HS-27A (cell line): ENCODE measurements around the gene GCLC.
"Not testable (repeated sequence)": the region's sequence is repeated elsewhere in the genome, so short reads cannot be mapped to it uniquely, and the experiment has no call there.

Source experiments
- DNase-seq: peaks from one replicate; pipeline ENCODE4 v3.0.0-alpha.2; 2012; ENCODE audit warnings: low read depth, missing footprints

GCLC gene

GRCh38 chr6:53492860-53493634 is 51.9 kb downstream of the GCLC start:
- DNase-seq: no peak

GRCh38 chr6:53487080-53487479 is 57.8 kb downstream of the GCLC start:
- DNase-seq: no peak

GRCh38 chr6:53486679-53487078 is 58.2 kb downstream of the GCLC start:
- no peak for DNase-seq

- DNase-seq: no peak
These were observed 60.2 kb downstream of the GCLC start for GRCh38 chr6:53484476-53485280.

- no peak for DNase-seq
These were observed 61.2 kb downstream of the GCLC start for GRCh38 chr6:53483423-53484353.

- no peak for DNase-seq
These were observed 63.6 kb downstream of the GCLC start for GRCh38 chr6:53481323-53481722.

- DNase-seq: not testable (repeated sequence)
These were observed 64.1 kb downstream of the GCLC start for GRCh38 chr6:53480774-53481173.

- DNase-seq: no peak
These were observed 65.0 kb downstream of the GCLC start for GRCh38 chr6:53479871-53480270.

GRCh38 chr6:53476964-53477363 is 67.9 kb downstream of the GCLC start:
- no peak for DNase-seq

- DNase-seq: no peak
These were observed 70.9 kb downstream of the GCLC start for GRCh38 chr6:53474010-53474409.

- no peak for DNase-seq
These were observed 75.7 kb downstream of the GCLC start for GRCh38 chr6:53469163-53469562.

GRCh38 chr6:53466257-53466656 is 78.6 kb downstream of the GCLC start:
- DNase-seq: no peak

- no peak for DNase-seq
These were observed 79.2 kb downstream of the GCLC start for GRCh38 chr6:53465732-53466131.

- DNase-seq: no peak
These were observed 79.9 kb downstream of the GCLC start for GRCh38 chr6:53464927-53465460.

GRCh38 chr6:53464483-53464882 is 80.4 kb downstream of the GCLC start:
- DNase-seq: no peak

- no peak for DNase-seq
These were observed 83.2 kb downstream of the GCLC start for GRCh38 chr6:53461696-53462095.

GRCh38 chr6:53461041-53461656 is 83.8 kb downstream of the GCLC start:
- DNase-seq: no peak

- no peak for DNase-seq
These were observed 86.6 kb downstream of the GCLC start for GRCh38 chr6:53458105-53458866.

GRCh38 chr6:53456809-53457208 is 88.1 kb downstream of the GCLC start:
- DNase-seq: no peak

- no peak for DNase-seq
These were observed 89.2 kb downstream of the GCLC start for GRCh38 chr6:53455678-53456077.

GRCh38 chr6:53451165-53451564 is 93.7 kb downstream of the GCLC start:
- no peak for DNase-seq
